Measurements from ENCODE around the gene LRRC53. TPM values are rescaled to one million over a fixed set of nuclear protein-coding genes. Genes with fewer than 3 reads are reported as not detected.

The LRRC53 gene
- polyA plus RNA-seq, 1 of the 3 experiments (the other 2 are of a cell fraction), result not detected

GRCh38 chr1:74436078-74436477 is 76.3 kb downstream of the LRRC53 start:
- Histone ChIP-seq H3K4me1 (ENCODE audit: control insufficient read depth in 1 of 2, insufficient read depth in 2 of 2, low read depth in 1 of 2, low read length in 1 of 2) (no peaks in the 10 kb centered on the region), H3K27ac (ENCODE audit: low read depth in 2 of 2, low read length in 1 of 2) (no peak overlapping the region), H3K9ac (no peak overlapping the region), H3K9me3 (no peaks in the 10 kb centered on the region), H3K9me2 (no peaks in the 10 kb centered on the region), H3K79me2 (ENCODE audit: insufficient read depth) (no peaks in the 10 kb centered on the region), H3K27me3 (ENCODE audit: insufficient read depth) (no peaks in the 10 kb centered on the region), H4K20me1 (ENCODE audit: insufficient read depth) (no peaks in the 10 kb centered on the region), H3K4me3 (ENCODE audit: low read depth in 2 of 2, low read length in 1 of 2) (no peak overlapping the region), H3F3A (replicated peaks; ENCODE audit: insufficient read depth) (no peaks in the 10 kb centered on the region), H3K4me2 (no peak overlapping the region), H2AFZ (ENCODE audit: low read depth) (no peak overlapping the region), H3K36me3 (replicated peaks in 1 of 2; ENCODE audit: control insufficient read depth in 1 of 2, insufficient read depth in 2 of 2, low read length in 1 of 2) (no peaks in the 10 kb centered on the region)
- no peak for TF ChIP-seq USF2 (IDR thresholded peaks at IDR 0.05; ENCODE audit: borderline replicate concordance, low read depth, low read length)
- TF ChIP-seq USF1 (IDR thresholded peaks at IDR 0.05; ENCODE audit: borderline replicate concordance, low read depth), result no peak
- TF ChIP-seq FOXM1 (IDR thresholded peaks at IDR 0.05; ENCODE audit: low read depth), result no peak
- TF ChIP-seq FOSL2 (IDR thresholded peaks at IDR 0.05; ENCODE audit: borderline replicate concordance, low read depth), result no peak
- TF ChIP-seq REST (IDR thresholded peaks at IDR 0.05; ENCODE audit: low read depth, low read length), result no peak
- no peak for TF ChIP-seq PBX3 (IDR thresholded peaks at IDR 0.05)
- no peak for TF ChIP-seq RXRA (IDR thresholded peaks at IDR 0.05; ENCODE audit: borderline replicate concordance, low read depth)
- TF ChIP-seq RAD21 (IDR thresholded peaks at IDR 0.05; ENCODE audit: low read length), result no peak
- no peak for TF ChIP-seq TAF1 (IDR thresholded peaks at IDR 0.05; ENCODE audit: borderline replicate concordance, low read depth, low read length)
- TF ChIP-seq GATA2 (CRISPR knock-in tag; IDR thresholded peaks at IDR 0.05), result no peak
- no peak for TF ChIP-seq ELF1 (IDR thresholded peaks at IDR 0.05)
- no peak for TF ChIP-seq TCF12 (IDR thresholded peaks at IDR 0.05)
- TF ChIP-seq SIN3A (IDR thresholded peaks at IDR 0.05; ENCODE audit: borderline replicate concordance, low read depth, low read length), result no peak
- TF ChIP-seq RFX5 (IDR thresholded peaks at IDR 0.05; ENCODE audit: low read length), result no peak
- ChIA-PET CTCF (interaction anchor here (1.0 to 1.5 kb wide), 3 partner anchors 9 to 32 kb away, joined by 3 read pairs; no protein-coding TSS in a partner anchor), POLR2A (no interaction called here)
- WGBS (ENCODE audit: low lambda C conversion rate), result 13% methylated on average over 1 of the region's 1 CpG
- DNase-seq, result no peak
